ENCODE results near the gene RGL3. TPM values are rescaled to one million over a fixed set of nuclear protein-coding genes. Genes with fewer than 3 reads are reported as not detected.

The RGL3 gene
- total RNA-seq, 5 donors from 2014 or later (not counting 1 experiment from before 2014, with no cell fraction given): 0.22 to 0.72 (median 0.50) TPM; not detected in 2

DNA sequence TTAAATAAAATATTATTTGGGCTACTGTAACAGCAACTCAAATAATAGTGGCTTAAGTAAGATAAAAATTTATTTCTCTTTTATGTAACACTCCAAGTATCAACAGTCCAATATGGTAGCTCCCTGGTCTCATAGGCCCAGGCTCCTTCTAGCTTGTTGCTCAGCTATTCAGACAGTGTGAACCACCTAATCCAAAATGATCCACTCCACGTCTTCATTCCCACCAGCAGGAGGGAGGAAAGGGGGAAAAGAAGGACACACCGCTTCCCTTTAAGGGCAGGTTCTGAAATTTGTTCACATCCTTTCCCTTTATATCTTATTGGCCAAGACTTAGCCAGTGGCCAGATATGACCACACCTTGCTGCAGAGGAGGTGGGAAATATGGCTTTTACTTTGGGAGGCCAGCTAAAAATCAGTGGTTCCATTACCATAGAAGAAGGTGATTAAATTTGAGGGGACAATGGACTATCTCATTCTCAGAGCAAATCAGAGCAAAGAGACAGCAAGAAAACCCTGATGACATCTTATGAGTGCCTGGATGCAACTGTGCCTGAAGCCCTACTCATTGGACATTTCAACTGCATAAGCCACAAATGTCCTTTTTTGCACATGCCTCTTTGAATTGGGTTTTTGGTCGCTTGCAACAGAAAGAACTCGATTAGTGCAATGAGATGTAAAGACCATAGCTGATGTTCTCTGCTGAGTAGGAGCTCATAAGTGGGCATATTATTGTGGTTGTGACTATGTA is 28.0 kb downstream of the RGL3 start:
- ChIA-PET POLR2A (interaction anchor here (0.6 kb wide), 2 partner anchors 15 to 1132 kb away, joined by 3 to 9 read pairs; no protein-coding TSS in a partner anchor), CTCF (interaction anchor here in 1 of 2 donors (0.7 kb wide), 1 partner anchor 10 kb away, joined by 3 read pairs; no protein-coding TSS in a partner anchor)
- Mint-ChIP-seq H3K27ac (no peak overlapping the region), H3K36me3 (no peaks in the 10 kb centered on the region), H3K4me3 (no peak overlapping the region), H3K27me3 (peaks cover 4 to 10% of the 10 kb centered on the region in 2 donors), H3K9me3 (peaks cover 0 to 4% (median 0%) of the 10 kb centered on the region in 3 donors), H3K4me1 (peaks cover 7 to 10% (median 8%) of the 10 kb centered on the region in 3 donors)
- Histone ChIP-seq H3K27me3 (replicated peaks in 1 of 2; ENCODE audit: control insufficient read depth in 2 of 2, extremely low read depth in 1 of 2, insufficient read depth in 2 of 2, low read length in 1 of 2) (peaks cover 0 to 12% of the 10 kb centered on the region in 2 experiments), H3K27ac (ENCODE audit: low read length) (no peak overlapping the region), H3K36me3 (ENCODE audit: control insufficient read depth in 2 of 2, extremely low read depth in 1 of 2, insufficient read depth in 1 of 2, low read length in 1 of 2) (no peaks in the 10 kb centered on the region), H3K9me3 (no peaks in the 10 kb centered on the region), H3K4me1 (ENCODE audit: control insufficient read depth in 1 of 2, extremely low read depth in 1 of 2, insufficient read depth in 2 of 2, low read length in 2 of 2) (peaks cover 0 to 11% of the 10 kb centered on the region in 2 experiments), H3K4me3 (ENCODE audit: control insufficient read depth in 1 of 2, extremely low read depth in 1 of 2, low read length in 1 of 2) (no peak overlapping the region)
- ATAC-seq (replicated peaks in 1 of 4) (no peak), DNase-seq (no peak)
- 80% methylated on average over 2 of the region's 4 CpGs for WGBS (ENCODE audit: insufficient coverage)

- no peak overlapping the region for H3K4me3 Mint-ChIP-seq
- no peak for DNase-seq
- CTCF ChIA-PET: interaction anchor here in 1 of 2 donors (0.6 kb wide), 1 partner anchor 99 kb away, joined by 3 read pairs; no protein-coding TSS in a partner anchor
- peaks cover 4 to 8% of the 10 kb centered on the region in 2 donors for H3K27me3 Mint-ChIP-seq
- POLR2A ChIA-PET: interaction anchor here in 1 of 2 donors (0.6 kb wide), 2 partner anchors 62 to 1131 kb away, joined by 8 to 9 read pairs; no protein-coding TSS in a partner anchor
- no peak overlapping the region for H3K27ac Mint-ChIP-seq
- H3K4me3 ChIP-seq (ENCODE audit: control insufficient read depth in 1 of 2, extremely low read depth in 1 of 2, low read length in 1 of 2): no peak overlapping the region
- no peak for ATAC-seq (replicated peaks in 1 of 4)
- WGBS (ENCODE audit: insufficient coverage): no CpG with 5 or more reads among the region's 2 CpGs
- H3K9me3 Mint-ChIP-seq: peaks cover 0 to 4% (median 0%) of the 10 kb centered on the region in 3 donors
- no peaks in the 10 kb centered on the region for H3K36me3 Mint-ChIP-seq
- H3K4me1 Mint-ChIP-seq: peaks cover 7 to 10% (median 8%) of the 10 kb centered on the region in 3 donors
- H3K4me1 ChIP-seq (ENCODE audit: control insufficient read depth in 1 of 2, extremely low read depth in 1 of 2, insufficient read depth in 2 of 2, low read length in 2 of 2): peaks cover 0 to 11% of the 10 kb centered on the region in 2 experiments
- H3K27ac ChIP-seq (ENCODE audit: low read length): no peak overlapping the region
- peaks cover 0 to 12% of the 10 kb centered on the region in 2 experiments for H3K27me3 ChIP-seq (replicated peaks in 1 of 2; ENCODE audit: control insufficient read depth in 2 of 2, extremely low read depth in 1 of 2, insufficient read depth in 2 of 2, low read length in 1 of 2)
- H3K36me3 ChIP-seq (ENCODE audit: control insufficient read depth in 2 of 2, extremely low read depth in 1 of 2, insufficient read depth in 1 of 2, low read length in 1 of 2): no peaks in the 10 kb centered on the region
- no peaks in the 10 kb centered on the region for H3K9me3 ChIP-seq
These were observed 28.8 kb downstream of the RGL3 start for GRCh38 chr19:11390359-11390758.

GRCh38 chr19:11387162-11388034 is 31.7 kb downstream of the RGL3 start:
- H3K4me3 Mint-ChIP-seq: no peak overlapping the region
- no peaks in the 10 kb centered on the region for H3K36me3 Mint-ChIP-seq
- H3K9me3 ChIP-seq: no peaks in the 10 kb centered on the region
- H3K27ac ChIP-seq (ENCODE audit: low read length): no peak overlapping the region
- peaks cover 0 to 4% (median 0%) of the 10 kb centered on the region in 3 donors for H3K9me3 Mint-ChIP-seq
- H3K4me3 ChIP-seq (ENCODE audit: control insufficient read depth in 1 of 2, extremely low read depth in 1 of 2, low read length in 1 of 2): no peak overlapping the region
- ChIA-PET POLR2A (no interaction called here), CTCF (no interaction called here)
- H3K36me3 ChIP-seq (ENCODE audit: control insufficient read depth in 2 of 2, extremely low read depth in 1 of 2, insufficient read depth in 1 of 2, low read length in 1 of 2): no peaks in the 10 kb centered on the region
- WGBS (ENCODE audit: insufficient coverage): 49% methylated on average over 8 of the region's 19 CpGs
- H3K27ac Mint-ChIP-seq: no peak overlapping the region
- DNase-seq: no peak
- peaks cover 0 to 9% of the 10 kb centered on the region in 2 donors for H3K27me3 Mint-ChIP-seq
- peaks cover 0 to 32% of the 10 kb centered on the region in 2 experiments for H3K27me3 ChIP-seq (replicated peaks in 1 of 2; ENCODE audit: control insufficient read depth in 2 of 2, extremely low read depth in 1 of 2, insufficient read depth in 2 of 2, low read length in 1 of 2)
- peak in 3 of 4 experiments; percentile 31 to 67 (median 35) for ATAC-seq (replicated peaks in 1 of 4)
- peaks cover 13 to 20% (median 17%) of the 10 kb centered on the region in 3 donors for H3K4me1 Mint-ChIP-seq
- H3K4me1 ChIP-seq (ENCODE audit: control insufficient read depth in 1 of 2, extremely low read depth in 1 of 2, insufficient read depth in 2 of 2, low read length in 2 of 2): peaks cover 0 to 31% of the 10 kb centered on the region in 2 experiments

DNA sequence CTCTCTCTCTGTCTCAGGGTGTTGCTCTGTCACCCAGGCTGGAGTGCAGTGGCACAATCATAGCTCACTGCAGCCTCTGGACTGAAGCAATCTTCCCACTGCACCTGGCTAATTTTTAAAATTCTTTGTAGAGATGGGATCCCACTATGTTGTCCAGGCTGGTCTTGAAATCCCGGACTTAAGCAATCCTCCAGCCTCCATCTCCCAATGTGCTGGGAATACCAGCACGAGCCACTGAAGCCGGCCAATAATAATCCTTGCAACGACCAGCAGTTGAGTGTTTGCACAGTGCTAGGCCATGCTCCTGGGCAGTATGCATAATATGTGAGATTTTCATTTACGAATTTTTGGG is 34.4 kb downstream of the RGL3 start:
- WGBS (ENCODE audit: insufficient coverage): no CpG with 5 or more reads among the region's 5 CpGs
- CTCF ChIA-PET: interaction anchor here (0.6 to 0.7 kb wide), 3 partner anchors 10 to 321 kb away, joined by 3 to 8 read pairs (median 3); partner anchors contain the start of gene SWSAP1 (in 1 of the 2)

GRCh38 chr19:11383706-11384048 is 35.4 kb downstream of the RGL3 start:
- ChIA-PET POLR2A (no interaction called here), CTCF (interaction anchor here (0.5 to 1.4 kb wide), 4 partner anchors 9 to 162 kb away, joined by 3 to 8 read pairs (median 4); partner anchors contain the start of gene SWSAP1 (in 1 of the 2))
- Mint-ChIP-seq H3K9me3 (no peaks in the 10 kb centered on the region), H3K4me1 (peaks cover 36 to 43% (median 38%) of the 10 kb centered on the region in 3 donors), H3K27me3 (peaks cover 0 to 17% of the 10 kb centered on the region in 2 donors), H3K4me3 (peak overlapping the region in 1 of 3 donors; percentile 86), H3K27ac (no peak overlapping the region), H3K36me3 (no peaks in the 10 kb centered on the region)
- 8% methylated on average over 8 of the region's 9 CpGs for WGBS (ENCODE audit: insufficient coverage)
- DNase-seq: no peak
- Histone ChIP-seq H3K27ac (ENCODE audit: low read length) (no peak overlapping the region), H3K27me3 (replicated peaks in 1 of 2; ENCODE audit: control insufficient read depth in 2 of 2, extremely low read depth in 1 of 2, insufficient read depth in 2 of 2, low read length in 1 of 2) (peaks cover 0 to 42% of the 10 kb centered on the region in 2 experiments), H3K36me3 (ENCODE audit: control insufficient read depth in 2 of 2, extremely low read depth in 1 of 2, insufficient read depth in 1 of 2, low read length in 1 of 2) (no peaks in the 10 kb centered on the region), H3K4me3 (ENCODE audit: control insufficient read depth in 1 of 2, extremely low read depth in 1 of 2, low read length in 1 of 2) (no peak overlapping the region), H3K4me1 (ENCODE audit: control insufficient read depth in 1 of 2, extremely low read depth in 1 of 2, insufficient read depth in 2 of 2, low read length in 2 of 2) (peaks cover 3 to 58% of the 10 kb centered on the region in 2 experiments), H3K9me3 (no peaks in the 10 kb centered on the region)
- ATAC-seq (replicated peaks in 1 of 4): no peak

More for the DNA sequence above, 34.4 kb downstream of the RGL3 start:
- Histone ChIP-seq H3K4me3 (ENCODE audit: control insufficient read depth in 1 of 2, extremely low read depth in 1 of 2, low read length in 1 of 2) (no peak overlapping the region), H3K27ac (ENCODE audit: low read length) (no peak overlapping the region), H3K36me3 (ENCODE audit: control insufficient read depth in 2 of 2, extremely low read depth in 1 of 2, insufficient read depth in 1 of 2, low read length in 1 of 2) (no peaks in the 10 kb centered on the region), H3K27me3 (replicated peaks in 1 of 2; ENCODE audit: control insufficient read depth in 2 of 2, extremely low read depth in 1 of 2, insufficient read depth in 2 of 2, low read length in 1 of 2) (peaks cover 0 to 43% of the 10 kb centered on the region in 2 experiments), H3K4me1 (ENCODE audit: control insufficient read depth in 1 of 2, extremely low read depth in 1 of 2, insufficient read depth in 2 of 2, low read length in 2 of 2) (peaks cover 3 to 55% of the 10 kb centered on the region in 2 experiments), H3K9me3 (no peaks in the 10 kb centered on the region)
- Mint-ChIP-seq H3K27me3 (peaks cover 0 to 17% of the 10 kb centered on the region in 2 donors), H3K4me1 (peaks cover 35 to 41% (median 38%) of the 10 kb centered on the region in 3 donors), H3K4me3 (peak overlapping the region in 1 of 3 donors; percentile 16), H3K9me3 (no peaks in the 10 kb centered on the region), H3K27ac (no peak overlapping the region), H3K36me3 (no peaks in the 10 kb centered on the region)
- ATAC-seq (replicated peaks in 1 of 4): no peak
- POLR2A ChIA-PET: no interaction called here
- no peak for DNase-seq

Measured in T-cell (primary cell).